CD4-positive, alpha-beta T cell (primary cell): ENCODE results near the gene IPO11. TPM values are rescaled to one million over a fixed set of nuclear protein-coding genes. Genes with fewer than 3 reads are reported as not detected.

Experiments used
- ATAC-seq: fragments of 200-7000 bp; cut with Tn5 transposase; one replicate; pipeline ENCODE4 v1.10.0; 2022; ENCODE audit warnings: mild to moderate bottlenecking; ENCODE audit not compliant: poor library complexity
- CTCF ChIA-PET: fragments of 350-600 bp; sonication (Branson Sonifier 250); formaldehyde crosslinking; loops from one replicate; lab custom pipeline; 2021; ENCODE audit warnings: antibody characterized with exemption, inconsistent platforms; lab: Charles Lee
- POLR2A ChIA-PET: fragments of 350-600 bp; sonication (Branson Sonifier 250); formaldehyde crosslinking; loops from one replicate; lab custom pipeline; 2021; ENCODE audit warnings: antibody characterized with exemption, inconsistent platforms; lab: Charles Lee
- DNase-seq, 14 experiments: peaks; one replicate each; pipeline ENCODE4 v3.0.0-alpha.2; 2013 to 2020; ENCODE audit warnings: mixed read lengths in 2 of 14
- H3K27ac ChIP-seq, 2 donors: one replicate each; pipeline versions ENCODE4 v1.5.1 to v1.7.0; 2013; ENCODE audit warnings: low read length in 2 of 2, low read depth in 1 of 2, mild to moderate bottlenecking in 1 of 2
- H3K27me3 ChIP-seq, 2 experiments: 1 replicate in 1 of 2; 2 replicates in 1 of 2; pipeline versions ENCODE4 v1.6.1 to v1.7.0; 2013; ENCODE audit warnings: low read length in 2 of 2, control low read depth in 1 of 2, mild to moderate bottlenecking in 1 of 2, moderate library complexity in 1 of 2; ENCODE audit not compliant: insufficient read depth in 2 of 2, control insufficient read depth in 1 of 2
- H3K36me3 ChIP-seq: one replicate; pipeline ENCODE4 v1.6.1; 2013; ENCODE audit warnings: low read length, control low read depth; ENCODE audit not compliant: insufficient read depth
- H3K4me1 ChIP-seq: one replicate; pipeline ENCODE4 v1.6.1; 2013; ENCODE audit warnings: low read length, control low read depth; ENCODE audit not compliant: insufficient read depth
- H3K4me3 ChIP-seq: one replicate; pipeline ENCODE4 v1.5.1; 2013; ENCODE audit warnings: mild to moderate bottlenecking, low read length, moderate library complexity
- H3K9me3 ChIP-seq, 2 experiments: 1 replicate in 1 of 2; 2 replicates in 1 of 2; pipeline versions ENCODE4 v1.6.1 to v1.7.0; 2013; ENCODE audit warnings: low read length in 2 of 2, mild to moderate bottlenecking in 2 of 2, control low read depth in 1 of 2, moderate library complexity in 1 of 2; ENCODE audit not compliant: control insufficient read depth in 1 of 2, insufficient read depth in 1 of 2
- H3K27ac Mint-ChIP-seq: one replicate; pipeline ENCODE4 v1.8.0; 2020; ENCODE audit warnings: mixed read lengths
- H3K27me3 Mint-ChIP-seq: one replicate; pipeline ENCODE4 v1.8.0; 2021; ENCODE audit warnings: mixed read lengths
- H3K36me3 Mint-ChIP-seq: one replicate; pipeline ENCODE4 v1.8.0; 2021; ENCODE audit warnings: low read depth, mixed read lengths
- H3K4me1 Mint-ChIP-seq: one replicate; pipeline ENCODE4 v1.8.0; 2021; ENCODE audit warnings: low read depth, mixed read lengths
- H3K4me3 Mint-ChIP-seq: one replicate; pipeline ENCODE4 v1.8.0; 2020; ENCODE audit warnings: mild to moderate bottlenecking, mixed read lengths
- H3K9me3 Mint-ChIP-seq: one replicate; pipeline ENCODE4 v1.8.0; 2020; ENCODE audit warnings: mixed read lengths
- intact Hi-C, 2 experiments: fragments of 100-400 bp; cut with DNase I in 1 of 2; cut with micrococcal nuclease in 1 of 2; formaldehyde crosslinking; loops; one replicate each; pipeline versions ENCODE4 v1.15.1 to v1.9.0; 2023 to 2025; cut with DNase I, micrococcal nuclease
- total RNA-seq, 174 experiments: library from RNA in 2 of 174; stranded (reverse) in 2 of 174; gene quantifications; one replicate each; pipeline ENCODE4 v1.2.3 and lab custom pipeline; 2021 to 2026
- TF ChIP-seq, protein P1 (sequence below): fragments of 200-600 bp; IDR thresholded peaks from one replicate; pipeline ENCODE4 v1.8.0; 2022; ENCODE audit warnings: antibody characterized with exemption, mild to moderate bottlenecking

The IPO11 gene
- total RNA-seq, 2 experiments from 2014 or later, result 15.1 to 16.1 TPM

DNA sequence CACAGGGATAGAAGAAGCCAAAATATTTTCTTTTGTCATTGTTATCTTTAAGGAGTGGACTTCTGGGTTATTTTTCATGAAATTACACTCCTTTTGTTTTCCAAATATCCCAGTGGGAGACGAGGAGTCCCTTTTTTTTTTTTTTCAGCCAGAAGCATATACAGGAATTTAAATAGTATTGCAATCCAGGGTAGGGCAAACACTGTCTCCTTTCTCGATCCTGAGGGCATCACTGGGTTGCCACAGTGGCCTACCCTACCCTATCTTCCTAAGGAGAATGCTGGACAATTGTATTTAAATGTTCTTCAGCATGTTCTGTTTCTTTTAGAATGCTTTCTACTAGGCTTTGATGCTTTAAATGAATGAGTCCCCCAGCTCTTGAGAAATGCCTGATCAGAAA, 214.0 kb downstream of the IPO11 start:
- H3K27me3 ChIP-seq, result no peaks in the 10 kb centered on the region
- H3K4me3 Mint-ChIP-seq, result no peak overlapping the region
- ATAC-seq, result no peak
- CTCF ChIA-PET, result no interaction called here
- no peaks in the 10 kb centered on the region for H3K9me3 Mint-ChIP-seq
- no peaks in the 10 kb centered on the region for H3K4me1 ChIP-seq
- H3K27me3 Mint-ChIP-seq, result no peaks in the 10 kb centered on the region
- no peak for DNase-seq
- H3K9me3 ChIP-seq, result no peaks in the 10 kb centered on the region
- peaks cover 18% of the 10 kb centered on the region for H3K36me3 ChIP-seq
- H3K27ac Mint-ChIP-seq, result no peak overlapping the region
- TF ChIP-seq, protein P1, sequence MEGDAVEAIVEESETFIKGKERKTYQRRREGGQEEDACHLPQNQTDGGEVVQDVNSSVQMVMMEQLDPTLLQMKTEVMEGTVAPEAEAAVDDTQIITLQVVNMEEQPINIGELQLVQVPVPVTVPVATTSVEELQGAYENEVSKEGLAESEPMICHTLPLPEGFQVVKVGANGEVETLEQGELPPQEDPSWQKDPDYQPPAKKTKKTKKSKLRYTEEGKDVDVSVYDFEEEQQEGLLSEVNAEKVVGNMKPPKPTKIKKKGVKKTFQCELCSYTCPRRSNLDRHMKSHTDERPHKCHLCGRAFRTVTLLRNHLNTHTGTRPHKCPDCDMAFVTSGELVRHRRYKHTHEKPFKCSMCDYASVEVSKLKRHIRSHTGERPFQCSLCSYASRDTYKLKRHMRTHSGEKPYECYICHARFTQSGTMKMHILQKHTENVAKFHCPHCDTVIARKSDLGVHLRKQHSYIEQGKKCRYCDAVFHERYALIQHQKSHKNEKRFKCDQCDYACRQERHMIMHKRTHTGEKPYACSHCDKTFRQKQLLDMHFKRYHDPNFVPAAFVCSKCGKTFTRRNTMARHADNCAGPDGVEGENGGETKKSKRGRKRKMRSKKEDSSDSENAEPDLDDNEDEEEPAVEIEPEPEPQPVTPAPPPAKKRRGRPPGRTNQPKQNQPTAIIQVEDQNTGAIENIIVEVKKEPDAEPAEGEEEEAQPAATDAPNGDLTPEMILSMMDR, result no peak
- no peaks in the 10 kb centered on the region for H3K4me1 Mint-ChIP-seq
- peaks cover 49% of the 10 kb centered on the region for H3K36me3 Mint-ChIP-seq
- H3K27ac ChIP-seq, result no peak overlapping the region
- H3K4me3 ChIP-seq, result no peak overlapping the region
- intact Hi-C loops, result no loop called here
- POLR2A ChIA-PET, result no interaction called here

DNA sequence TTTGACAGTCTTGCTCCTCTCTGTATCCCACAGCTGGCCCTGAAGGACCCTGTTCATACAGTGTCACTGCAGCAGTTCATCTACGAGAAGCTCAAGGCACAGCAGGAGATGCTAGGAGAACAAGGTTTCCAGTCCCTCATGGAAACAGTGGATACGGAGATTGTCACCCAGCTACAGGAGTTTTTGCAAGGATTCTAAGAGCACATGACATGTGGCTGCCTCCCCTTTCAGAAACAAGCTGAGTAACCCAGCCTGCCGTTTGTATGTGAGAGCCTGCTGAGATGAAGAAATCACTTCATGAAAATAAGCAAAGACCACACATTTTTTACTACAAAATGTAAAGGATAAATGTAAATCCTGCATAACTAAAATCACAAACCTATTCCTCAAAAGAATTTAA, 214.6 kb downstream of the IPO11 start:
- Mint-ChIP-seq H3K27ac (no peak overlapping the region), H3K9me3 (no peaks in the 10 kb centered on the region), H3K27me3 (no peaks in the 10 kb centered on the region), H3K4me1 (no peaks in the 10 kb centered on the region), H3K4me3 (no peak overlapping the region), H3K36me3 (peaks cover 52% of the 10 kb centered on the region)
- Histone ChIP-seq H3K27me3 (no peaks in the 10 kb centered on the region), H3K9me3 (no peaks in the 10 kb centered on the region), H3K4me1 (no peaks in the 10 kb centered on the region), H3K36me3 (peaks cover 18% of the 10 kb centered on the region), H3K4me3 (no peak overlapping the region), H3K27ac (no peak overlapping the region)
- intact Hi-C loops, result no loop called here
- TF ChIP-seq, protein P1, result no peak
- ChIA-PET CTCF (interaction anchor here (1.2 kb wide), 1 partner anchor 22 kb away, joined by 3 read pairs; no protein-coding TSS in a partner anchor), POLR2A (interaction anchor here (0.7 kb wide), 1 partner anchor 22 kb away, joined by 3 read pairs; no protein-coding TSS in a partner anchor)
- no peak for ATAC-seq
- DNase-seq, result no peak

DNA sequence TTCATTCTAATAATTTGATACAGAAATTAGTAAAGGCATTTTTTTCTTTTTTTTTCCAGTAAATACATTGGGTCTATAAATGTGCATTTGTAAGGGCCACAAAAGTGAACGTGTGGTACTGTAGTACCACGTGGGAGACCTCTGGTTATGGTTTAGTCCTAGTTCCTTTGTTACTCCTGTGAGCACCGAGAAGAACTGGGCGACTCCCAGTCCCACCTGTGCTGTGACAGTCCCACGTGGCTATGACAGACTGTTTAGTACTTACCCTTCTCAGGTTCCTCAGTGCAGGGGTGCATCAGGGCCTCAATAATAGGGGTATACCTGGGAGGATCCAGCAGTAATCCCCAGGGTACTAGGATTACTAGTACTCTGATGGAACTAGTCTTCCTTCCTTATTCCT, 215.3 kb downstream of the IPO11 start:
- TF ChIP-seq, protein P1, result no peak
- H3K36me3 Mint-ChIP-seq, result peaks cover 52% of the 10 kb centered on the region
- H3K36me3 ChIP-seq, result peaks cover 18% of the 10 kb centered on the region
- DNase-seq (no peak), ATAC-seq (no peak)
- intact Hi-C loops, result no loop called here
- no peaks in the 10 kb centered on the region for H3K4me1 ChIP-seq
- no peaks in the 10 kb centered on the region for H3K4me1 Mint-ChIP-seq
- ChIA-PET POLR2A (interaction anchor here (0.7 kb wide), 1 partner anchor 23 kb away, joined by 3 read pairs; no protein-coding TSS in a partner anchor), CTCF (interaction anchor here (1.2 kb wide), 1 partner anchor 21 kb away, joined by 3 read pairs; no protein-coding TSS in a partner anchor)
- no peaks in the 10 kb centered on the region for H3K9me3 ChIP-seq
- no peak overlapping the region for H3K4me3 Mint-ChIP-seq
- H3K27ac Mint-ChIP-seq, result no peak overlapping the region
- no peak overlapping the region for H3K4me3 ChIP-seq
- no peaks in the 10 kb centered on the region for H3K9me3 Mint-ChIP-seq
- no peak overlapping the region for H3K27ac ChIP-seq
- H3K27me3 Mint-ChIP-seq, result no peaks in the 10 kb centered on the region
- no peaks in the 10 kb centered on the region for H3K27me3 ChIP-seq
